EL (cell line): ENCODE measurements around the gene FKBP10.
A peak's percentile ranks its signal among the peaks of the same experiment; 100 is the strongest.

Source experiments
- DNase-seq: peaks from one replicate; pipeline ENCODE4 v3.0.0-alpha.2; 2016

The FKBP10 gene

GRCh38 chr17:41782142-41782541 lies 30.7 kb upstream of the FKBP10 start:
- DNase-seq = no peak

- DNase-seq = peak; percentile 55
Measured at GRCh38 chr17:41784207-41784744, 28.5 kb upstream of the FKBP10 start.

DNA sequence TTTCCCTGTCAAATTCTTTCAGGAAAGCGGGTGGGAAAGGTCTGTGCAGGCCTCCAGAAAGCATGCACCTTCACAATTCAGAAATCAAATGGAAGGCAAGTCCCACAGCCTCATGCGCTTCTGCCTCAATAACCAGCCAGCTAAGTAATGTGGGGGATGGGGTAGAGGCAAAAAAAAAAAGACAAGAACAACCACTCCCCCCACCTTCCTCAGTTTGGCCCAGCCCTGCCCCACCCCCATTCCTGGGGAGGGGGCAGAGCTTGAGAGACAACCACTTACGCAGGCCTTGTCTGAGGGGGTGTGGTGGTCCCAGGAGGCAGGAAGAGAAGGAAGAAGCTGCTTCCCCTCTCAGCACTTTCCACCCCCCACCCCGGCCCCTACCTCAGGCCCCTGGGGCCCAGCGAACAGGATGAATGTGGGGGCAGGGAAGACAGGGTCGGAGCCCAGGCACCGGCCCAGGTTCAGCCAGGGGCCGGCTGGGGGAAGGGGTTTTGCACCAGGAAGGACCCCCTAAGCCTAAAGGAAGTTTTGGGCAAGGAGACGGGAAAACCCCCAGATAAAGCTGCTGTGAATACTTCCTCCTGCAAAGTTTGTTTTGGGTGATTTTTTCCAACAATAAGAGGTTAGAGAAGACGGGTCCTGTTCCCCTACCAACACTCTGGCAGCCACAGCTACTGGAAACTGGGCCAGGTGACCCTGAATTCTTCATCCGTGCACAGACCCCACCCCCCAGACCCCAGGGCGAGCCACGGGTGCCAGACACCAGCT lies 27.5 kb upstream of the FKBP10 start:
- DNase-seq = no peak

GRCh38 chr17:41785859-41786226 lies 27.0 kb upstream of the FKBP10 start:
- no peak for DNase-seq

GRCh38 chr17:41786227-41787020 lies 26.4 kb upstream of the FKBP10 start, which contains the start of gene JUP:
TSS of gene JUP (minus strand) at chr17:41786711. CDS start at chr17:41771854, 14,857 bp downstream.
- peak; percentile 98 for DNase-seq

DNA sequence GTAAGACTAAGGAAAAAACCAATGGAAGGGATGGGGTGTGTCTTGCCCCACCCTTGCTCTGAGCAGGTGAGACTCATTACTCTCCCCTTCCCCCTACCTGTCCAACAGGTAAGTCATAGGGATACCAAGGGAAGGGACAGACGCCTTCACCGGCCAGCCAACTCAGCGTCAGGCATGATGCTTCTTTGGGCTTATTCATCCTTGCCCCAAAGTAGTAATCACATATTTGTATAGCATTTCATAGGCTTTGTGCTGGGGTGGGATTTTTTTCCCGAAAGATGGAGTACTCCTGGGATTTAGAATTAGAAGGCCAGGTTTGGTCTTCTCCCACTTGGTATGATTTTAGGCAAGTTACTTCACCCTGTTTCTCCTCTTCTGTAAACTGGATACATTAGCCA lies 25.8 kb upstream of the FKBP10 start:
- no peak for DNase-seq

DNA sequence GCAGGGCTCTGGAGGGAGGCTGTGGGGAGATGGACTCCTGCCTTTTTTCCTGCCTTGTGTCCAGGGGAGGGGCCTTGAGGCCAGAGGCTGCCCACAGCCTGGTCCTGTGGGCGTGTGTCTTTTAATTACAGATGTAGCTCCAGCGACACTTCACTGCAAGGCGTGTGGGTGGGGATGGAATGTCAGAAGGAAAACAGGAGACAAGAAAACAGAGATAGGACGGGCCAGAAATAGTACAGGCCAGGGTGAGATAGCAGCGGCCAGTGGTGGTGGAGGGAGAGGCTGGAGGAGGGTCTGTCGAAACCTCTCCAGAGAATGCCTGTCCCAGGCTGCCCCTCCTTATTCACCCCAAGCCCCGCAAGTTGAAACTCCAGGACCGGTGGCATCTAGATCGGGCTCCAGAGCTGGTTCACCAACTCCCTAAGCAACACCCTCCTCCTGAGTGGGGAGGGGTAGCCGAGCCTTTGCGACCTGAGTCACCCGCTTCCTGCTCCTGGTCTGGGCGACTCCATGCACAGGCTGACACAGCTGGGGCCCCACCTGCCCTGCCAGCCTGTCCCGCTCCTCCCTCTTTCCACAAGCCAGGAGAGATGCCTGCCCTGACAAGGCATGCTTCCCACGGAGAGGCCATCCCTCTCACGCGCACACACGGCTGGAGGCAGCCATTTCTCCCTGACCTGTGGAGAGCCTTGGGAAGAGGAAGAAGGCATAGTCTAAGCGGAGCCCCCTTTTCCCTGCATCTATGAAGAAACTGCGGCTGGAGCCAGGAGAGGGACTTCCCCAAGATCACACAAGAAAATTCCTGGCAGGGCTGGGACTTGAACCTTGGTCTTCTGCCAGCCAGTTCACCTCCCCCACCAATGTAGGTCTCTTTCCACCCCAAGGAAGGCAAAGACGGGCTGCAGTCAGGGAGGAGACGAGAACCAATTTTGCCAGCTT lies 19.7 kb upstream of the FKBP10 start:
- DNase-seq = peak; percentile 57

- DNase-seq = no peak
Measured at GRCh38 chr17:41793784-41794539, 18.8 kb upstream of the FKBP10 start.

DNA sequence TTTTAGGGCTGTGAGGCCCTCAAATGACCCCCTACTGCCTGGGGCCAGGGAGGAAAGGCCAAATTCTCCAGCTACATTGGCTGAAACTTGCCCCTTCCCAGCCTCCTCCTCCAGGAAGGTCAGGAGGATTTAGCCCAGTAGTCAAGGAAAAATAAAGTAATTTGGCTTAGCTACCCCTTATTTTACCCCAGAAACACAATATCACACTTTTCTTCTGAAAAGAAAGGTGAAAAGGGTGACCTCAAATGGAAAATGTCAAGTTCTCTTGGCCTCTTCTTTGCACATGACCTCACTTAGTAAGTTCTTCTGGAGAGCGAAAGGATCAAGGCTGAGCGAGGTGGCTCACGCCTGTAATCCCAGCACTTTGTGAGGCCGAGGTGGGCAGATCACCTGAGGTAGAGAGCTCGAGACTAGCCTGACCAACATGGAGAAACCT lies 18.2 kb upstream of the FKBP10 start:
- no peak for DNase-seq

GRCh38 chr17:41796121-41796895 lies 16.5 kb upstream of the FKBP10 start:
- no peak for DNase-seq

DNA sequence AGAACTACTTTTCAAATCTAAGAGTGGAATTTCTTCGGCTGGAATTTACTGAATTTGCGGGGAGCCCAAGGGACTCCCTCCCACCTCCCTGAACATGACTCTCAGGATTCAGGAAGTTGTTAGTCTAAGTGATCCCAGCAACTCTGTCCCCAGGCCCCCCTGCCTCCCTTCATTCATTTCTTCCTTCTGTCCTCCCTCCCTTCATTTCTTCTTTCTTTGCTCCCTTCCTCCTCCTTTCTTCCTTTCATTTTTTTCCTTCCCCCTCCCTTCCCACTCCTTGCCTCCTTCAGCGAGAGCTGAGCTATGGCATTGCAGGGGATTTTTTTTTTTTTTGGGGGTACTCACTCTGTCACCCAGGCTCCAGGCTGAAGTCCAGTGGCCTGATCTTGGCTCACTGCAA lies 15.4 kb upstream of the FKBP10 start:
- no peak for DNase-seq

- DNase-seq = no peak
Measured at GRCh38 chr17:41799366-41799765, 13.4 kb upstream of the FKBP10 start.

GRCh38 chr17:41800601-41801373 lies 12.0 kb upstream of the FKBP10 start:
- DNase-seq = peak; percentile 57

DNA sequence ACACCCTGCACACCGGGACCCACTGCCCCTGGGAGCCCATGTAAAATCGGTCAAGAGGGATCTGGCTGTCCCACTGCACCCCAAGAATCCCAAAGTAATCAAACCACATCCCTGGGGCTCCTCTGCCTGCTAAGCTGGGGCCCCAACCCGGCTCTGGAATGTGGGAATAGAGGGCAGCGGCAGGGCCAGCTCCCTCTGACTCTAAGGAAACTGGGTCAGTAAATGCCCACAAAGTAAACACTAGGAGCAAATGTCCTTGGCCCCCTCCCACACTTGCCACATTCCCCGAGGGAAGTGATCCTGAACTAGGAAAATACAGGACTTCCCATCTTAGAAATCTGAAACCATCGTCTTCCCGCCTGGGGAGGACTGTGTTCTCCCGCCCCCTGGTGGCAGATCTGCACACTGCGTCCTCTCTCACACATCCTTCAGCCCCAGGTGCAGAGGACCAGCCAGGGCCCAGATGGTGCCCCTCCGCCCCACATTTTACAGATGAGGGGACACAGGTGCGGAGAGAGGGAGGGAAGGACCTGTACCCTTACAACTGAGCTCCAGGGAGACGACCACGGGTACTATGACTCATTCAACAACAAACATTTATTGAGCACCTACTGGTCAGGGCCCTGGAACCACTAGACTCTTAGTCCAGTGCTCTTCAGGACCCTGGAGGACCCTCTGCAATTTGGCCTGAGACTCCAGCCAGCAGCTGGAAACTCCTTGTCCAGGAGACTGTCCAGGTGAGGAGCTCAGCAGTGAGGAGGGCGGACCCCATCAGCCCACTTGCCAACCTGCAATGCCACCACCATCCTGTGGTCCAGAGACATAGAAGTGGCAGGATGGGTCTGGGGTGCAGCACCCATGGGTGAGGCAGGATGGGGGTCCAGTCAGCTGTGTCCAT lies 11.2 kb upstream of the FKBP10 start:
- peak; percentile 74 for DNase-seq

DNA sequence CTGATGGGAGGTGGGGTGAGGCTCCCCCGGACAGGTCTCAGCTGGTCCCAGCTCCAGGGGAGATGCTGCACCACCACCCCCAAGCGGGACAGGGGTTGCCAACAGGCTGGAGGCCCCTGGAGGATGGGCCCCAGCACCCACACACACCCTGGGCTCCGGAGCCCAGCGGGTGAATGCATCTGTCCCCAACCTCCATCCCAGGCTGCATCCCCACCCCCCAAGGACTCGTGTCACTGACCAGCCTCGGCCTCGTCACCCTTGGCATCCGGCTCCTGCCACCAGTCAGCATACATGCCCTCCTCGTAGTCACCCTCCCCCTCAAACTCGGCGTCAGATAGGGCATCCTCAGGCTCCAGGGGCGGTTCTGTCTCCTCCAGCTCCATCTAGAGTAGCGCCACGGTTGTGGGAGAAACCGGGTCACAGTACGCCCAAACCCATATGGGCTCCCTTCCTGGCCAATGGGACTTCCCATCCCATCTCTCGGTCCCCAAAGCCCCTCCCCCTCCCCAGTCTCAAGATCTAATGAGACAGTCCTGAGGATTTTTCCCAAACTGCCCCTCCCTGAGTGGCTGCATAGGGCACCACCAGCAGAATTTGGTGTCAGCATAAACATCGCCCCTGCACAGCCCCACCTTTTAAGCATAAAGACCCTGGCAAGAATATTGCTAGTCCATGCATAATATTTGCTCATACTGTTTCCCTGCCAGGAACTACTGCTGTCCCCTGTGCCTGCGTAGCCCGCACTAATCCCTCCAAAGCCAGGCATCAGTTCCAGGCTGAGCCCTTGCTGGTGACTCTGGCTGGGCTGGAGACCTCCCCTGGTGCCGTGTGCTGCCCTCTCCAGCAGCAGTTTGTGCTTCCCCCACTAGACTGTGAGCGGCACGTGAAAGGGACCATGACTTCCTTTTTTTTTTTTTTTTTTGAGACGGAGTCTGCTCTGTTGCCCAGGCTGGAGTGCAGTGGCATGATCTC lies 9.5 kb upstream of the FKBP10 start:
- DNase-seq = no peak

DNA sequence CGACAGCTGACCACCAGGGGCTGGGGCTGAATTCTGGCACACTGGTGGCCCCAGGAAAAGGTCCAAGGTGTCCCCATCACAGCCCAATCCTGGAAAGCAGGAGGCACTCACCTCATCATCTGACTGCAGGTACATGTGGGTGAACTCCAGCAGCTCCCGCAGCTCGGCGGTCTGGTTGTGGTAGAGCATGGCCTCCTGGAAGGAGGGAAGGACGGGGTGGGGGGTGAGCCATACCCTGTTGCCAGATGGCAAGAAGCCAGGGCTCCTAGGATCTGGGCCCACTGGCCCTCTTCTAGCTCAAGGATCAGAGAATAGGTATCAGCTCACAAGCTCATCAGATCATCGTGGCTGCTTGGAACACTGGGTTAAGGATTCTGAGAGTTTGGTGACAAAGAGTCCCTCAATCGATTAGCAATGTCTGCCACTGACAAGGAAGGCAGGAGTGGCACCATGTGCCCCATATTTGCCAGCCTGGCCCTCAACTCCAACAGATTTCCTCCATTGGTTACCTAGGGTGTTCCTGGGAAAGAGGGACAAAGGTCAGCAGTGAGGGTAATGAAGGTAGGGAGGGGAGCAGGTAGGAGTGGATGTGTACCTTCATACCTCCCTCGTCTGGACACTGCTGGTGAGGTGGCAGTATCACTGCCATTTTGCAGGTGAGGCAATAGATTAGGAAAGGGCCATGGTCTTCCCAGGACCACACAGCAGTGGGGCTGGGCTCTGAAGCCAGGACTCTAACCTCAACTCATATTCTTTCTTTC lies 5.9 kb upstream of the FKBP10 start:
- DNase-seq = no peak
